Neural crest cell (in vitro differentiated cells): ENCODE results near the gene RPL37A. TPM values are rescaled to one million over a fixed set of nuclear protein-coding genes. Genes with fewer than 3 reads are reported as not detected.

Experiments used
- DNase-seq: peaks from one replicate; pipeline ENCODE4 v3.0.0; 2021; ENCODE audit warnings: low read depth, mixed read lengths, low spot score
- H3K27ac Mint-ChIP-seq: one replicate; pipeline ENCODE4 v1.8.0; 2021; ENCODE audit warnings: mild to moderate bottlenecking, mixed read lengths; ENCODE audit not compliant: unreplicated experiment
- H3K27me3 Mint-ChIP-seq: 2 replicates; pipeline ENCODE4 v1.8.0; 2021; ENCODE audit warnings: low read depth, mild to moderate bottlenecking, mixed read lengths
- H3K36me3 Mint-ChIP-seq: 2 replicates; pipeline ENCODE4 v1.8.0; 2021; ENCODE audit warnings: low read depth, mild to moderate bottlenecking, mixed read lengths
- H3K4me1 Mint-ChIP-seq: 2 replicates; pipeline ENCODE4 v1.8.0; 2021; ENCODE audit warnings: mixed read lengths
- H3K4me3 Mint-ChIP-seq: one replicate; pipeline ENCODE4 v1.8.0; 2021; ENCODE audit warnings: mild to moderate bottlenecking, mixed read lengths
- H3K9me3 Mint-ChIP-seq: 2 replicates; pipeline ENCODE4 v1.8.0; 2021; ENCODE audit warnings: mixed read lengths
- CTCF ChIP-seq: fragments of 200-600 bp; sonication (generic); conservative IDR thresholded peaks from 2 replicates; pipeline ENCODE4 v1.5.0; 2021; ENCODE audit warnings: antibody characterized with exemption, mild to moderate bottlenecking
- total RNA-seq: library from RNA; stranded (reverse); gene quantifications from 2 replicates; pipeline ENCODE4 v1.2.1, GENCODE V29; 2021

The RPL37A gene
- total RNA-seq, 1 donor from 2014 or later, result 3,339 TPM

- Mint-ChIP-seq H3K36me3 (peaks cover 20% of the 10 kb centered on the region), H3K27ac (no peak overlapping the region), H3K9me3 (no peaks in the 10 kb centered on the region), H3K27me3 (no peaks in the 10 kb centered on the region), H3K4me1 (peaks cover 44% of the 10 kb centered on the region), H3K4me3 (peak overlapping the region; percentile 28)
- no peak for DNase-seq
- TF ChIP-seq CTCF, result no peak
These were observed 3.0 kb upstream of the RPL37A start for GRCh38 chr2:216495656-216496055.

DNA sequence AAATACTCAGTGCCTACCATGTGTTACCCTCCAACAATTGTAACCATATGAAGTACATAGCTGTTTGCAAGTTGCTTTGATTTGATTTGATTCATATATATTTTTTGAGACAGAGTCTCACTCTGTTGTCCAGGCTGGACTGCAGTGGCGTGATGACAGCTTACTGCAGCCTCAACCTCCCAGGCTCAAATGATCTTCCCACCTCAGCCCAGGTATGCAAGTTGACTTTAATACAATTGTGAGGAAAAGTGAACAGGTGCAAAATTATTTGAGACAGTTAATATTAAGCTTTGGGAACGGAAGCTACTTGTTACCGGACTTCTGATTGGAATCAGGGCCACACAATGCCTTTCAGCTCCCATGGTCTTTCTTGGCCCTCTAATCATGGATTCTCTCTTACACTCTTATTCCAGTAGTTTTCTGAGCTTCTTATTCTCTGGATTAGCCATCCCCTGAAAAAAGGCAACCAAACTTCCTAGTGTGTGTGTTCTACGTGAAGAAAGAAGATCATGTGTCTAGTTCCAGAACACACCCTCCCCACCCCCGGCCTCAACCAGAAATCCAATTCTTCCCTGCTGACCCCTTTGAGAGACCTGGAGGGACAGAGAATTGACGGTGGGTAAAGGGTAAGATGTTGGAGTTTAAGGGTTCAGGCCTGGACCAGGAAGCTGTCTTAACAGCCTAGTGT lies 1.1 kb upstream of the RPL37A start:
- DNase-seq, result no peak
- Mint-ChIP-seq H3K4me1 (peaks cover 48% of the 10 kb centered on the region), H3K27me3 (no peaks in the 10 kb centered on the region), H3K9me3 (no peaks in the 10 kb centered on the region), H3K36me3 (peaks cover 32% of the 10 kb centered on the region), H3K27ac (no peak overlapping the region), H3K4me3 (peak overlapping the region; percentile 99)
- no peak for TF ChIP-seq CTCF

DNA sequence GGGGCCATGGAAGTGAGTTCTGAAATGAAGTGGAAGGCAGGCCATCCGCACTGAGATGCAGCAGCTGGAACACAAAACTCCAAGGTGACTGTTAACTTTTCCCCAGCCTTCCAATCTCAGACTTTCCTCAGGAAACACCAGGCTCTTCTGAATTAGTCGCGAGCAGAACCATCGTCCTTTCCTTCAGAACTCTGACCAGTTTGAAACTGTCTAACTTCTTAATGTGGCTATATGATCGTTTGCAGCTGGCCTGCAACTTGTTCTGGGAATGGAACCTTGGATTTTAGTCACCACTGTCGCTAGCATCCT lies 620 bp upstream of the RPL37A start:
- TF ChIP-seq CTCF, result no peak
- DNase-seq, result no peak
- peaks cover 36% of the 10 kb centered on the region for H3K36me3 Mint-ChIP-seq
- H3K4me3 Mint-ChIP-seq, result peak overlapping the region; percentile 99
- H3K9me3 Mint-ChIP-seq, result no peaks in the 10 kb centered on the region
- peaks cover 52% of the 10 kb centered on the region for H3K4me1 Mint-ChIP-seq
- no peaks in the 10 kb centered on the region for H3K27me3 Mint-ChIP-seq
- H3K27ac Mint-ChIP-seq, result peak overlapping the region; percentile 99

- H3K27me3 Mint-ChIP-seq, result no peaks in the 10 kb centered on the region
- peak overlapping the region; percentile 99 for H3K4me3 Mint-ChIP-seq
- peak overlapping the region; percentile 99 for H3K27ac Mint-ChIP-seq
- no peak for TF ChIP-seq CTCF
- peaks cover 44% of the 10 kb centered on the region for H3K36me3 Mint-ChIP-seq
- no peaks in the 10 kb centered on the region for H3K9me3 Mint-ChIP-seq
- H3K4me1 Mint-ChIP-seq, result peaks cover 62% of the 10 kb centered on the region
- DNase-seq, result no peak
These were observed 1.1 kb downstream of the RPL37A start for GRCh38 chr2:216499641-216500218.

DNA sequence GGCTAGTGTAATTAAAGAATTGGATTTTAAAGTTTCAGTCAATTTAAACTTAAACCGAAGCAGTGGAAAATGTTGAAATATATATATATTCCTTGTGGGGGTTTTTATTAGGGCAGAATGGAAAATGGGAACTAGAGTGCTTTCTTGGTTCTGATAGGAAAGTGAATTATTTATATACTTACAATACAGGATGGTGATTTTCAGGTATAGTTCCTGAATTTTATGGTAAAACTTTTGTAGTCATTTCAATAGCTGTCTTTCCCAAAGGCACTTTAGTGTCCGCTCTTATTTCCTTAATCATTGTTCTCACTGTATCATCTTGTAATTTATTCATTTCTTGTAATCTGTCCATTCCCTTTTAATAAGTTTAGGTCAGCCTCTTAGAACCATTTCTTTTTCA lies 1.9 kb downstream of the RPL37A start:
- peaks cover 66% of the 10 kb centered on the region for H3K4me1 Mint-ChIP-seq
- TF ChIP-seq CTCF, result no peak

More for the DNA sequence above, 1.9 kb downstream of the RPL37A start:
- H3K4me3 Mint-ChIP-seq, result peak overlapping the region; percentile 99
- no peaks in the 10 kb centered on the region for H3K27me3 Mint-ChIP-seq
- no peak for DNase-seq
- no peak overlapping the region for H3K27ac Mint-ChIP-seq
- H3K9me3 Mint-ChIP-seq, result no peaks in the 10 kb centered on the region
- H3K36me3 Mint-ChIP-seq, result peaks cover 50% of the 10 kb centered on the region
